Fibroblast of the aortic adventitia (primary cell): ENCODE data around the gene SPECC1. TPM values are rescaled to one million over a fixed set of nuclear protein-coding genes. Genes with fewer than 3 reads are reported as not detected.

Experiments used
- DNase-seq: peaks from one replicate; pipeline ENCODE4 v3.0.0-alpha.2; 2010; ENCODE audit warnings: low read depth
- H3K4me3 ChIP-seq: 2 replicates; pipeline ENCODE4 v1.5.1; 2011; ENCODE audit warnings: low read depth, mild to moderate bottlenecking, control low read depth, low read length, moderate library complexity
- total RNA-seq: library from RNA; depleted of rRNA; stranded (reverse); fragments of >200 nt; gene quantifications from 2 replicates; pipeline ENCODE4 v1.2.3, GENCODE V29; 2012; ENCODE audit warnings: low replicate concordance
- TF ChIP-seq, protein P1 (sequence below): IDR thresholded peaks from 2 replicates; pipeline ENCODE4 v1.5.1; 2011; ENCODE audit warnings: mild to moderate bottlenecking, low read length, control low read depth, inconsistent platforms; ENCODE audit not compliant: insufficient read depth

Gene SPECC1
- total RNA-seq, 1 donor, result 16.8 TPM

DNA sequence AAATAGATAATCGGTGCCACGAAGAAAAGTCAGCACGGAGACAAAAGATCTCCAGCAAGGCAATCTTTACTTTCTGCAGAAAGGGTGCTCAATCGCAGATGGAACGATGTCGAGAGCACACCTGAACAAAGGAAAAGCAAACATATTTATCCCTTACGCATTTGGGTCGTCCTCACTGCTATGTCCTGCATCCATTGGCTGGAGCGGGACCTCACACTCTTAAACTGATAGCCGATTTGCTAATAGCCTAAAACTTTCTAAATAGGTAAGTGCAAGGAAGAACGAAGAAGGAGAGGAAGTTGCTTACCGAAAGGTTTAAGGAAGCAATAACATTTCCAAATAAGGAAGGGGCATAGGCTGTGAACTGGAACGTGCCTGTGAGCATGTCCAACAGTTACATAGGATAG is 30.4 kb upstream of the SPECC1 start:
- H3K4me3 ChIP-seq, result no peak overlapping the region
- TF ChIP-seq, protein P1, sequence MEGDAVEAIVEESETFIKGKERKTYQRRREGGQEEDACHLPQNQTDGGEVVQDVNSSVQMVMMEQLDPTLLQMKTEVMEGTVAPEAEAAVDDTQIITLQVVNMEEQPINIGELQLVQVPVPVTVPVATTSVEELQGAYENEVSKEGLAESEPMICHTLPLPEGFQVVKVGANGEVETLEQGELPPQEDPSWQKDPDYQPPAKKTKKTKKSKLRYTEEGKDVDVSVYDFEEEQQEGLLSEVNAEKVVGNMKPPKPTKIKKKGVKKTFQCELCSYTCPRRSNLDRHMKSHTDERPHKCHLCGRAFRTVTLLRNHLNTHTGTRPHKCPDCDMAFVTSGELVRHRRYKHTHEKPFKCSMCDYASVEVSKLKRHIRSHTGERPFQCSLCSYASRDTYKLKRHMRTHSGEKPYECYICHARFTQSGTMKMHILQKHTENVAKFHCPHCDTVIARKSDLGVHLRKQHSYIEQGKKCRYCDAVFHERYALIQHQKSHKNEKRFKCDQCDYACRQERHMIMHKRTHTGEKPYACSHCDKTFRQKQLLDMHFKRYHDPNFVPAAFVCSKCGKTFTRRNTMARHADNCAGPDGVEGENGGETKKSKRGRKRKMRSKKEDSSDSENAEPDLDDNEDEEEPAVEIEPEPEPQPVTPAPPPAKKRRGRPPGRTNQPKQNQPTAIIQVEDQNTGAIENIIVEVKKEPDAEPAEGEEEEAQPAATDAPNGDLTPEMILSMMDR, result no peak
- no peak for DNase-seq

DNA sequence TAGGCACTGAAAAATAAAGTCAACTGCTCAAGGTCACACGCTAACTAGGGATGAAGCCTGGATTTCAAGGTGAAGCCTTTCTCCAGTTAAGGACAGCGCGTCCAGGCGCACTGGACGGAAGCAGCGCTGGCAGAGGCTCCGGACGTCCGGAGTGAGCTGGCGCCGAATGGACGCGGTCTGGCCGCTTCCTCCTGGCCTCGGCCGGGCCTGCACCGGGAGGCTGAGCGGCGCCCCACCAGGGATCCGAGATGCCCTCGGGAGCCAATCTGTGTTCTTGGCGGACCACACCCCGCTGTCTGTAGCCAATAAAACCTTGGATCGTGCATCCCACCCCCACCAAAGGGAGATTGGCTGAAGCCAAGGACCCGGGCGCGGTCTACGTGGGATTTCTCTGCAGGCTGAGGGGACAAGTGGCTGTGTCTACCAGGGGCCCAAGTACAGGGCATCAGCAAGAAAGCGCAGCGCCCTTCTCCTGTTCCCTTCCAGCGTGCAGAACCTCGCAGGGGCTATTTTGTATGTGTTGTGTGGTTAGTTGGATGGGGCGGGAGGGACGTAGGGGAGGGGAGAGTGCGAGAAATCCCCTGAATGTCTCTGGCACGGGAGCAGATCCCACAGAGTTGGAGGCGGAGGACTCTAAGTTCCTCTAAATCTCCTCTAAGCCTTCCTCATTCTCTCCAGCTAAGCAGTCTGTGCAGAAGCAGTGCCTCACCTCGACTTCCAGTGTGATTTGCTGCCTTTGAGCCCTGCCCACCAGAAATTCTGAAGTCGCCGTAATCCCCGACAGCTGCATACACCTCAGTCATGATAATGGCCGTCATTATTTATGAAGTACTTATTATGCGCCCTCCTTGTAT is 29.0 kb upstream of the SPECC1 start:
- H3K4me3 ChIP-seq, result no peak overlapping the region
- DNase-seq, result no peak

DNA sequence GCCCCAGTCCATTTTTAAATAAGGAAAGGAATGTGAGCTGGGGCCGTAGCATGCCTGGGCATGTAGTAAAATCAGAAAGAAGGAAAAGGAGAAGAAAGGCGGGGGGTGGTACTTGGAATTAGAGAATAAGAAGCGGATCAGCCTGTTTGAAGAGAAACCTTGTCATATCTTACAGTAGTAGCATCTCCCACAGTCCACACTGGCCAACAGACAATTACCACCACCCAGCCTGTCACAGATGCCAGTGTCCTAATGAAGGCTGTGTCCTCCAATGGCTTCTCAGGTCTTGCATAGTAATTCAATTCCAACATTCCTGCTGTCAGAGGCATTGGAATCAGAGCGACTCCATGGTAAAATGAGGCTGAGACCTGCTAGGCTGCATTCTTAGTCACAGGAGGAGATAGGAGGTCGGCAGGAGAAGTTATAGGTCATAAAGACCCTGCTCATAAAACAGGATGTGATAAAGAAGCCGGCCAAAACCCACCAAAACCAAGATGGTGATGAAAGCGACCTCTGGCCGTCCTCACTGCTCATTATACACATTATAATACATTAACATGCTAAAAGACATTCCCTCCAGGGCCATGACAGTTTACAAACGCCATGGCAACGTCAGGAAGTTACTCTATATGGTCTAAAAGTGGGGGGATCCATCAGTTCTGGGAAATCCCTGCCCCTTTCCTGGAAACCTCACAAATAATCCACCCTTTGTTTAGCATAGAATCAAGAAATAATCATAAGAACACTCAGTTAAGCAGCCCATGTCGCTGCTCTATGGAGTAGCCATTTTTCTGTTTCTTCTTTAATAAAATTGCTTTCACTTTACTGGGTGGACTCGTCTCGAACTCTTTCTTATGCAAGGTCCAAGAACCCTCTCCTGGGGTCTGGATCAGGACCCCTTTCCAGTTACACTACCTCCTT is 22.0 kb upstream of the SPECC1 start:
- TF ChIP-seq, protein P1, result no peak
- H3K4me3 ChIP-seq, result no peak overlapping the region
- no peak for DNase-seq

More for the DNA sequence above, 29.0 kb upstream of the SPECC1 start:
- TF ChIP-seq, protein P1, result no peak

DNA sequence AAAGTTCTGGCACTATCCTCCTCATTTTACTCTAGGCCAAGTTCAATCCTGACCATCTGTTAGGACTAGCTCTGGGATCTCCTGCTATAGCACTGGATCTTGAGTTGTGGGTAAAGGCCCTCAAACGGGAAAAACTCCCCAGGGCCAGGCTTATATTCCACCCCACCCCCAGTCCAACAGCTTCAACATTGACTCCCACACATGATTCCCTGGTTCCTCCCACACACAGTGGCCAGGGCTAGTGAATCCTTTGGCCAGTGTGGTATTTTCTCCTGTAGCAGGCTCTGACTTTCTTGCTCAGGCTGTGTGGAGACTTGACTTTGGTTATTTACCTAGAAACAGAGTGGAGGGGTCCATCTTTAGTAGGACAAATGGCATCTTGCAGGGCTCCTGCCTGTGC is 21.3 kb upstream of the SPECC1 start:
- DNase-seq, result no peak
- no peak overlapping the region for H3K4me3 ChIP-seq
- TF ChIP-seq, protein P1, result no peak

DNA sequence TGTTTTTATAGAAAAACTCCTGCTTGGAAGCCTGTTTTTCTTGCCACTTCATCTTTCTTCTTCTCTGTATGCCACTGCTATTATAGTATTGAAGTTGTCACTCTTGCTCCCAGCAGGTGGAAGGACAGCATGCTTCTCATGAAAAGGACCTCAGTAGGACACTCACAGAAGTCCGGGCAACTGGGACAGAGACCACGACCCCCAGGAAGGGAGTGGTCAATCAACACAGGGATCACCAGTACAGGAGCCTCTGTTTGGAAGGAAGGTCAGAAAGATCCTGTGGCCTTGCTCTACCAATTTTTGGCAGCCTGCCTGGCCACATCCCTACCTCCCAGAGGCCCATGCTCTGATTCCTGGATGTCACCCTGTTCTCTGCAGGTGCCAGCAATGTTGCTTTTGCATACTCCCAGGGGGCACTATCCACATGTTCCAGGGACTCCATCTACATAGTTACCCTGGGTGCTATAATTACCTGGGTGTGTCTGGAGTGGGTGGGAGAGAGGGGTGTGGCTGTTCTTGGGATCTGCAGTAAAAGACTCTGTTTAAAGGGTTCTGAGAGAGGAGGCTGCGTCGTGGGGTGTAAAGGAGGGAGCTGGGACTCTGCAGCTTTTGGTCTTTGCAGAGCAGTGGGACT is 17.8 kb upstream of the SPECC1 start:
- DNase-seq, result no peak
- TF ChIP-seq, protein P1, result no peak
- no peak overlapping the region for H3K4me3 ChIP-seq
